ENCODE measurements around the gene FOXN1. TPM values are rescaled to one million over a fixed set of nuclear protein-coding genes. Genes with fewer than 3 reads are reported as not detected.
A peak's percentile ranks its signal among the peaks of the same experiment; 100 is the strongest.

Gene FOXN1
- total RNA-seq, 1 donor from 2014 or later: 0.07 TPM

GRCh38 chr17:28493460-28493859, 12.7 kb upstream of the FOXN1 start:
- H3K27me3 Mint-ChIP-seq: no peaks in the 10 kb centered on the region
- no peak for DNase-seq (ENCODE audit: low spot score, unreplicated experiment)
- H3K36me3 Mint-ChIP-seq (ENCODE audit: insufficient read depth): no peaks in the 10 kb centered on the region
- H3K4me3 Mint-ChIP-seq (ENCODE audit: low read depth): no peak overlapping the region
- H3K4me1 Mint-ChIP-seq (ENCODE audit: low read depth): peaks cover 31% of the 10 kb centered on the region
- H3K9me3 Mint-ChIP-seq (ENCODE audit: low read depth): no peaks in the 10 kb centered on the region
- no peak overlapping the region for H3K27ac Mint-ChIP-seq
- no peak for TF ChIP-seq CTCF (IDR thresholded peaks at IDR 0.05; ENCODE audit: unreplicated experiment)

GRCh38 chr17:28494445-28495188, 11.5 kb upstream of the FOXN1 start:
- H3K9me3 Mint-ChIP-seq (ENCODE audit: low read depth): no peaks in the 10 kb centered on the region
- no peak overlapping the region for H3K27ac Mint-ChIP-seq
- H3K27me3 Mint-ChIP-seq: no peaks in the 10 kb centered on the region
- H3K4me1 Mint-ChIP-seq (ENCODE audit: low read depth): peaks cover 28% of the 10 kb centered on the region
- no peak overlapping the region for H3K4me3 Mint-ChIP-seq (ENCODE audit: low read depth)
- DNase-seq (ENCODE audit: low spot score, unreplicated experiment): peak; percentile 72
- peak; percentile 91 for TF ChIP-seq CTCF (IDR thresholded peaks at IDR 0.05; ENCODE audit: unreplicated experiment)
- no peaks in the 10 kb centered on the region for H3K36me3 Mint-ChIP-seq (ENCODE audit: insufficient read depth)

GRCh38 chr17:28495635-28496034, 10.5 kb upstream of the FOXN1 start:
- Mint-ChIP-seq H3K4me3 (ENCODE audit: low read depth) (no peak overlapping the region), H3K27me3 (no peaks in the 10 kb centered on the region), H3K27ac (no peak overlapping the region), H3K36me3 (ENCODE audit: insufficient read depth) (no peaks in the 10 kb centered on the region), H3K4me1 (ENCODE audit: low read depth) (peaks cover 35% of the 10 kb centered on the region), H3K9me3 (ENCODE audit: low read depth) (no peaks in the 10 kb centered on the region)
- no peak for DNase-seq (ENCODE audit: low spot score, unreplicated experiment)
- no peak for TF ChIP-seq CTCF (IDR thresholded peaks at IDR 0.05; ENCODE audit: unreplicated experiment)

GRCh38 chr17:28497931-28498330, 8.2 kb upstream of the FOXN1 start:
- no peak overlapping the region for H3K4me3 Mint-ChIP-seq (ENCODE audit: low read depth)
- H3K27me3 Mint-ChIP-seq: peaks cover 2% of the 10 kb centered on the region
- DNase-seq (ENCODE audit: low spot score, unreplicated experiment): peak; percentile 77
- no peaks in the 10 kb centered on the region for H3K9me3 Mint-ChIP-seq (ENCODE audit: low read depth)
- TF ChIP-seq CTCF (IDR thresholded peaks at IDR 0.05; ENCODE audit: unreplicated experiment): no peak
- H3K4me1 Mint-ChIP-seq (ENCODE audit: low read depth): peaks cover 37% of the 10 kb centered on the region
- no peaks in the 10 kb centered on the region for H3K36me3 Mint-ChIP-seq (ENCODE audit: insufficient read depth)
- peak overlapping the region; percentile 94 for H3K27ac Mint-ChIP-seq

- Mint-ChIP-seq H3K4me1 (ENCODE audit: low read depth) (peaks cover 34% of the 10 kb centered on the region), H3K27ac (no peak overlapping the region), H3K4me3 (ENCODE audit: low read depth) (no peak overlapping the region), H3K9me3 (ENCODE audit: low read depth) (no peaks in the 10 kb centered on the region), H3K36me3 (ENCODE audit: insufficient read depth) (no peaks in the 10 kb centered on the region), H3K27me3 (peaks cover 2% of the 10 kb centered on the region)
- no peak for DNase-seq (ENCODE audit: low spot score, unreplicated experiment)
- TF ChIP-seq CTCF (IDR thresholded peaks at IDR 0.05; ENCODE audit: unreplicated experiment): no peak
Observed at GRCh38 chr17:28498652-28499363, 7.3 kb upstream of the FOXN1 start.

All from progenitor cell of endocrine pancreas (in vitro differentiated cells).